ENCODE results near the gene MMP23B. TPM values are rescaled to one million over a fixed set of nuclear protein-coding genes. Genes with fewer than 3 reads are reported as not detected.

MMP23B gene
- total and polyA plus RNA-seq, 2 of the 8 experiments (the other 6 are each of a cell fraction or from before 2014, with no cell fraction given) = 9.2 to 14.6 TPM

GRCh38 chr1:1609822-1610485, 22.0 kb upstream of the MMP23B start:
- Histone ChIP-seq H3K27ac (ENCODE audit: low read depth, low read length) (no peak overlapping the region), H2BK12ac (ENCODE audit: low read depth, low read length) (no peak overlapping the region), H3K9me3 (ENCODE audit: insufficient read depth in 2 of 2, low read depth in 1 of 2, low read length in 1 of 2) (no peaks in the 10 kb centered on the region), H2BK20ac (ENCODE audit: low read length) (no peak overlapping the region), H4K20me1 (replicated peaks in 1 of 2; ENCODE audit: control insufficient read depth in 1 of 2, insufficient read depth in 2 of 2, low read length in 2 of 2) (peaks cover 0 to 8% of the 10 kb centered on the region in 2 experiments), H3K79me1 (ENCODE audit: low read depth, low read length) (peaks cover 3% of the 10 kb centered on the region), H3K4me2 (ENCODE audit: insufficient read depth in 1 of 2, low read depth in 2 of 2, low read length in 2 of 2) (no peak overlapping the region), H3K79me2 (ENCODE audit: control insufficient read depth in 1 of 2, insufficient read depth in 2 of 2, low read length in 2 of 2) (peaks cover 0 to 13% of the 10 kb centered on the region in 2 experiments; a peak in 2 of 4 replicates), H4K5ac (ENCODE audit: insufficient read length, low read depth, low read length) (no peak overlapping the region), H4K91ac (replicated peaks; ENCODE audit: insufficient read length, low read length) (no peak overlapping the region), H3K18ac (ENCODE audit: extremely low read depth, low read length) (no peak overlapping the region), H3K4ac (replicated peaks; ENCODE audit: insufficient read length, low read depth, low read length) (no peak overlapping the region), H2BK5ac (ENCODE audit: low read depth, low read length) (no peak overlapping the region), H3K9ac (replicated peaks in 1 of 4; ENCODE audit: extremely low read depth in 1 of 4, low read depth in 3 of 4, low read length in 3 of 4) (no peak overlapping the region), H2BK120ac (replicated peaks; ENCODE audit: low read depth, low read length) (no peak overlapping the region), H3K23me2 (ENCODE audit: low read depth, low read length) (no peaks in the 10 kb centered on the region; the same call in 1 of the 2 replicates), H2AK5ac (ENCODE audit: low read depth, low read length) (no peak overlapping the region), H4K8ac (ENCODE audit: extremely low read depth, insufficient read depth, low read length) (no peak overlapping the region), H3K4me1 (replicated peaks in 1 of 4; ENCODE audit: control insufficient read depth in 3 of 4, insufficient read depth in 4 of 4, low read length in 3 of 4) (peaks cover 0 to 5% (median 2%) of the 10 kb centered on the region in 4 experiments; a peak in 2 of 7 replicates), H2BK15ac (ENCODE audit: low read length) (no peak overlapping the region), H3K56ac (replicated peaks; ENCODE audit: insufficient read length, low read depth, low read length) (no peak overlapping the region), H3K27me3 (replicated peaks in 1 of 4; ENCODE audit: control insufficient read depth in 3 of 4, extremely low read depth in 1 of 4, insufficient read depth in 3 of 4, low read length in 3 of 4) (no peaks in the 10 kb centered on the region), H3K14ac (ENCODE audit: insufficient read length) (no peak overlapping the region), H3K36me3 (ENCODE audit: control insufficient read depth in 2 of 4, insufficient read depth in 4 of 4, low read length in 3 of 4) (no peaks in the 10 kb centered on the region), H2AFZ (ENCODE audit: low read length) (no peak overlapping the region), H3K23ac (ENCODE audit: insufficient read length) (no peak overlapping the region), H3K4me3 (ENCODE audit: extremely low read depth in 1 of 4, insufficient read depth in 2 of 4, low read depth in 3 of 4, low read length in 4 of 4) (no peak overlapping the region)
- ChIA-PET CTCF (ENCODE audit: partially characterized antibody) (interaction anchor here (0.6 kb wide), 1 partner anchor 11 kb away, joined by 3 read pairs; no protein-coding TSS in a partner anchor), POLR2A (ENCODE audit: partially characterized antibody) (interaction anchor here (0.7 to 0.9 kb wide), 2 partner anchors 19 to 34 kb away, joined by 3 to 4 read pairs; no protein-coding TSS in a partner anchor)
- WGBS, 2 experiments (ENCODE audit: extremely low coverage in 1 of 2, insufficient coverage in 1 of 2, insufficient read length in 1 of 2, insufficient replicate concordance in 2 of 2, low coverage in 1 of 2, low lambda C conversion rate in 2 of 2, missing lambda C conversion rate in 1 of 2) = 84% methylated on average over 10 of the region's 12 CpGs; no CpG with 5 or more reads in 1 of the 2 experiments
- no peak for DNase-seq (ENCODE audit: low read depth in 1 of 2, low spot score in 2 of 2)
- FAIRE-seq = no peak
- TF ChIP-seq CREB1 (IDR thresholded peaks at IDR 0.05) (no peak), ASH2L (IDR thresholded peaks at IDR 0.05; ENCODE audit: low read length) (no peak)
